GM18870 (cell line): Measurements from ENCODE around the gene DAAM2.

Experiments
- ATAC-seq: cut with Tn5 transposase; IDR thresholded peaks from one replicate; pipeline ENCODE4 v1.9.1; 2021; ENCODE audit warnings: moderate library complexity; ENCODE audit not compliant: unreplicated experiment

The DAAM2 gene

GRCh38 chr6:39881851-39882530 lies 89.8 kb downstream of the DAAM2 start:
- ATAC-seq: no peak

- ATAC-seq: no peak
These were observed 90.3 kb downstream of the DAAM2 start for GRCh38 chr6:39882531-39882899.

GRCh38 chr6:39884696-39885095 lies 92.5 kb downstream of the DAAM2 start:
- no peak for ATAC-seq

- no peak for ATAC-seq
These were observed 93.5 kb downstream of the DAAM2 start for GRCh38 chr6:39885691-39886090.

GRCh38 chr6:39886871-39887270 lies 94.7 kb downstream of the DAAM2 start:
- ATAC-seq: no peak

GRCh38 chr6:39887692-39888450 lies 95.7 kb downstream of the DAAM2 start:
- no peak for ATAC-seq

GRCh38 chr6:39889229-39889628 lies 97.1 kb downstream of the DAAM2 start:
- no peak for ATAC-seq

- ATAC-seq: no peak
These were observed 99.2 kb downstream of the DAAM2 start for GRCh38 chr6:39891353-39891752.

- no peak for ATAC-seq
These were observed 99.8 kb downstream of the DAAM2 start for GRCh38 chr6:39891976-39892375.

GRCh38 chr6:39892490-39893129 lies 100.4 kb downstream of the DAAM2 start:
- ATAC-seq: no peak

- no peak for ATAC-seq
These were observed 101.1 kb downstream of the DAAM2 start for GRCh38 chr6:39893286-39893685.

- ATAC-seq: no peak
These were observed 104.5 kb downstream of the DAAM2 start for GRCh38 chr6:39896701-39897100.

GRCh38 chr6:39897698-39898097 lies 105.5 kb downstream of the DAAM2 start:
- ATAC-seq: no peak

GRCh38 chr6:39898625-39899024 lies 106.4 kb downstream of the DAAM2 start:
- ATAC-seq: no peak

GRCh38 chr6:39899554-39900295 lies 107.5 kb downstream of the DAAM2 start:
- no peak for ATAC-seq

- ATAC-seq: no peak
These were observed 109.0 kb downstream of the DAAM2 start for GRCh38 chr6:39901116-39901655.

- ATAC-seq: no peak
These were observed 109.5 kb downstream of the DAAM2 start for GRCh38 chr6:39901670-39902069.

- ATAC-seq: no peak
These were observed 110.0 kb downstream of the DAAM2 start for GRCh38 chr6:39902136-39902535.

GRCh38 chr6:39902786-39903465 lies 110.8 kb downstream of the DAAM2 start:
- ATAC-seq: no peak

- no peak for ATAC-seq
These were observed 111.5 kb downstream of the DAAM2 start for GRCh38 chr6:39903656-39904055.
